Endothelial cell of umbilical vein (primary cell): ENCODE measurements around the gene FAM222A. TPM values are rescaled to one million over a fixed set of nuclear protein-coding genes. Genes with fewer than 3 reads are reported as not detected.

Source experiments
- BruUV-seq: library from RNA; stranded (reverse); fragments of 400-500 nt; replicated peaks from 2 replicates; lab custom pipeline; 2021; lab: Mats Ljungman, UMichigan
- CTCF ChIA-PET: fragments of 300-600, 350-600 bp; sonication (Branson Sonifier 250); formaldehyde crosslinking; loops from one replicate; lab custom pipeline; 2021; ENCODE audit warnings: antibody characterized with exemption, inconsistent platforms; lab: Charles Lee
- POLR2A ChIA-PET: fragments of 300-600, 350-600 bp; sonication (Branson Sonifier 250); formaldehyde crosslinking; loops from one replicate; lab custom pipeline; 2021; ENCODE audit warnings: antibody characterized with exemption, inconsistent platforms; lab: Charles Lee
- DNase-seq: peaks from one replicate; pipeline ENCODE4 v3.0.0-alpha.2; 2011; ENCODE audit warnings: low read depth, low spot score
- FAIRE-seq: peaks from 2 replicates; lab custom pipeline; 2011; peaks lifted over from hg19 to GRCh38; lab: Jason Lieb, UNC
- H2AFZ ChIP-seq: 2 replicates; pipeline ENCODE4 v1.6.0; 2012; ENCODE audit warnings: low read depth, low read length, control low read depth, inconsistent platforms
- H3K27ac ChIP-seq: 2 replicates; pipeline ENCODE4 v1.5.1; 2011; ENCODE audit warnings: low read depth, mild to moderate bottlenecking, control low read depth, low read length, moderate library complexity; ENCODE audit not compliant: insufficient read depth
- H3K27me3 ChIP-seq, 2 experiments: 2 replicates each; pipeline versions ENCODE4 v1.6.0 to v1.6.1; 2011; ENCODE audit warnings: low read length in 2 of 2, mixed read lengths in 1 of 2; ENCODE audit not compliant: control insufficient read depth in 2 of 2, insufficient read depth in 2 of 2
- H3K36me3 ChIP-seq, 2 experiments: 2 replicates in 1 of 2; 3 replicates in 1 of 2; pipeline ENCODE4 v1.5.1; 2011; ENCODE audit warnings: low read length in 2 of 2, mild to moderate bottlenecking in 1 of 2, moderate library complexity in 1 of 2; ENCODE audit not compliant: control insufficient read depth in 2 of 2, insufficient read depth in 2 of 2; ENCODE audit errors: extremely low read depth in 1 of 2
- H3K4me1 ChIP-seq: 3 replicates; pipeline ENCODE4 v1.5.1; 2011; ENCODE audit warnings: mild to moderate bottlenecking, low read length; ENCODE audit not compliant: control insufficient read depth, insufficient read depth; ENCODE audit errors: extremely low read depth
- H3K4me2 ChIP-seq: 2 replicates; pipeline ENCODE4 v1.6.1; 2011; ENCODE audit warnings: low read length, control low read depth, mixed read lengths; ENCODE audit not compliant: insufficient read depth
- H3K4me3 ChIP-seq, 3 experiments: fragments of 200-600 bp in 1 of 3; sonication (generic), shearing (Covaris generic) in 1 of 3; replicated peaks in 1 of 3; 2 replicates each; pipeline ENCODE4 v1.5.1; 2011 to 2016; ENCODE audit warnings: control low read depth in 3 of 3, low read length in 3 of 3, mild to moderate bottlenecking in 2 of 3, inconsistent platforms in 1 of 3, low read depth in 1 of 3, moderate library complexity in 1 of 3; ENCODE audit not compliant: insufficient read depth in 1 of 3
- H3K79me2 ChIP-seq: 2 replicates; pipeline ENCODE4 v1.6.0; 2012; ENCODE audit warnings: low read length, inconsistent platforms; ENCODE audit not compliant: control insufficient read depth, insufficient read depth
- H3K9ac ChIP-seq: replicated peaks from 2 replicates; pipeline ENCODE3; 2011; ENCODE audit warnings: low read length, control low read depth; ENCODE audit not compliant: insufficient read depth; ENCODE audit errors: extremely low read depth
- H3K9me1 ChIP-seq: replicated peaks from 3 replicates; pipeline ENCODE4 v1.6.0; 2011; ENCODE audit warnings: mild to moderate bottlenecking, low read length; ENCODE audit not compliant: control insufficient read depth, insufficient read depth; ENCODE audit errors: extremely low read depth
- H3K9me3 ChIP-seq: replicated peaks from 2 replicates; pipeline ENCODE4 v1.5.1; 2012; ENCODE audit warnings: low read length, inconsistent platforms; ENCODE audit not compliant: control insufficient read depth, insufficient read depth
- H4K20me1 ChIP-seq: replicated peaks from 2 replicates; pipeline ENCODE3; 2011; ENCODE audit warnings: mild to moderate bottlenecking, low read length; ENCODE audit not compliant: control insufficient read depth, insufficient read depth; ENCODE audit errors: extremely low read depth
- EZH2 ChIP-seq: IDR thresholded peaks from 2 replicates; pipeline ENCODE4 v1.6.1; 2012; ENCODE audit warnings: borderline replicate concordance, low read depth, mild to moderate bottlenecking, moderate library complexity, low read length, inconsistent platforms; ENCODE audit not compliant: severe bottlenecking
- FOS ChIP-seq: IDR thresholded peaks from 2 replicates; pipeline ENCODE4 v1.6.1; 2011; ENCODE audit warnings: mild to moderate bottlenecking, low read length, moderate library complexity, borderline replicate concordance; ENCODE audit not compliant: insufficient read depth
- GATA2 ChIP-seq: IDR thresholded peaks from 2 replicates; pipeline ENCODE4 v1.7.0; 2011; ENCODE audit warnings: low read depth, mild to moderate bottlenecking, moderate library complexity, mixed read lengths, low read length; ENCODE audit not compliant: insufficient read length, insufficient read depth
- JUN ChIP-seq: IDR thresholded peaks from 2 replicates; pipeline ENCODE4 v1.6.1; 2011; ENCODE audit warnings: borderline replicate concordance, low read depth; ENCODE audit not compliant: insufficient read length, insufficient read depth
- MYC ChIP-seq: IDR thresholded peaks from one replicate; pipeline ENCODE4 v1.6.1; 2011; ENCODE audit warnings: mild to moderate bottlenecking, low read depth, low read length
- POLR2A ChIP-seq: IDR thresholded peaks from 2 replicates; pipeline ENCODE4 v1.6.1; 2012; ENCODE audit warnings: low read depth, mild to moderate bottlenecking, control low read depth, low read length
- POLR2AphosphoS5 ChIP-seq: IDR thresholded peaks from 2 replicates; pipeline ENCODE4 v1.6.1; 2012; ENCODE audit warnings: low read depth, mild to moderate bottlenecking, control low read depth, low read length, moderate library complexity; ENCODE audit not compliant: insufficient read depth
- dilution Hi-C: fragments of 300-500 bp; cut with MboI; formaldehyde crosslinking; loops from one replicate; pipeline ENCODE4 v1.15.0; 2019; ENCODE audit warnings: low sequenced_read_pairs; ENCODE audit not compliant: extremely low pct_ligation_motif_present
- intact Hi-C: fragments of 100-400 bp; cut with micrococcal nuclease; formaldehyde crosslinking; loops from one replicate; pipeline ENCODE4 v1.10.0; 2022
- polyA plus RNA-seq, 4 experiments: library from polyadenylated mRNA; depleted of rRNA in 3 of 4; stranded (reverse) in 3 of 4; unstranded in 1 of 4; fragments of >200 nt; gene quantifications; 2 replicates each; pipeline versions ENCODE4 v1.2.1 to v1.2.3, GENCODE V29; 2011 to 2012; ENCODE audit warnings: missing spikeins in 1 of 4
- total RNA-seq: library from RNA; stranded (reverse); gene quantifications from 2 replicates; pipeline ENCODE4 v1.2.3, GENCODE V29; 2021
- TF ChIP-seq, protein P1 (sequence below): IDR thresholded peaks from 2 replicates; pipeline ENCODE4 v1.6.1; 2011; ENCODE audit not compliant: insufficient read depth, insufficient read length
- TF ChIP-seq, protein P2 (sequence below), 2 donors: IDR thresholded peaks; 1 replicate in 1 of 2; 2 replicates in 1 of 2; pipeline ENCODE4 v1.5.1; 2011; ENCODE audit warnings: low read length in 2 of 2, mild to moderate bottlenecking in 2 of 2, moderate library complexity in 2 of 2, control low read depth in 1 of 2, inconsistent platforms in 1 of 2, low read depth in 1 of 2; ENCODE audit not compliant: insufficient read depth in 1 of 2; ENCODE audit errors: extremely low read depth in 1 of 2

Gene FAM222A
- total and polyA plus RNA-seq, 2 donors (not counting 3 experiments of a cell fraction or from before 2014, with no cell fraction given): 0.62 to 1.7 TPM

GRCh38 chr12:109740694-109741245 lies 27.1 kb downstream of the FAM222A start:
- Histone ChIP-seq H3K27me3 (no peaks in the 10 kb centered on the region), H3K9ac (no peak overlapping the region), H2AFZ (no peak overlapping the region), H3K4me2 (no peak overlapping the region), H3K9me1 (no peaks in the 10 kb centered on the region), H3K9me3 (no peaks in the 10 kb centered on the region), H3K27ac (no peak overlapping the region), H3K36me3 (no peaks in the 10 kb centered on the region), H3K4me3 (no peak overlapping the region), H3K79me2 (no peaks in the 10 kb centered on the region), H3K4me1 (peaks cover 8% of the 10 kb centered on the region), H4K20me1 (no peaks in the 10 kb centered on the region)
- dilution Hi-C loops: no loop called here
- ChIA-PET CTCF (interaction anchor here (1.2 to 1.6 kb wide), 4 partner anchors 8 to 143 kb away, joined by 3 to 13 read pairs (median 6); no protein-coding TSS in a partner anchor), POLR2A (no interaction called here)
- FAIRE-seq: no peak
- TF ChIP-seq, protein P1, sequence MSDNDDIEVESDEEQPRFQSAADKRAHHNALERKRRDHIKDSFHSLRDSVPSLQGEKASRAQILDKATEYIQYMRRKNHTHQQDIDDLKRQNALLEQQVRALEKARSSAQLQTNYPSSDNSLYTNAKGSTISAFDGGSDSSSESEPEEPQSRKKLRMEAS: no peak
- no peak for TF ChIP-seq JUN
- no TSS peak for BruUV-seq
- DNase-seq: no peak
- intact Hi-C loops: no loop called here

DNA sequence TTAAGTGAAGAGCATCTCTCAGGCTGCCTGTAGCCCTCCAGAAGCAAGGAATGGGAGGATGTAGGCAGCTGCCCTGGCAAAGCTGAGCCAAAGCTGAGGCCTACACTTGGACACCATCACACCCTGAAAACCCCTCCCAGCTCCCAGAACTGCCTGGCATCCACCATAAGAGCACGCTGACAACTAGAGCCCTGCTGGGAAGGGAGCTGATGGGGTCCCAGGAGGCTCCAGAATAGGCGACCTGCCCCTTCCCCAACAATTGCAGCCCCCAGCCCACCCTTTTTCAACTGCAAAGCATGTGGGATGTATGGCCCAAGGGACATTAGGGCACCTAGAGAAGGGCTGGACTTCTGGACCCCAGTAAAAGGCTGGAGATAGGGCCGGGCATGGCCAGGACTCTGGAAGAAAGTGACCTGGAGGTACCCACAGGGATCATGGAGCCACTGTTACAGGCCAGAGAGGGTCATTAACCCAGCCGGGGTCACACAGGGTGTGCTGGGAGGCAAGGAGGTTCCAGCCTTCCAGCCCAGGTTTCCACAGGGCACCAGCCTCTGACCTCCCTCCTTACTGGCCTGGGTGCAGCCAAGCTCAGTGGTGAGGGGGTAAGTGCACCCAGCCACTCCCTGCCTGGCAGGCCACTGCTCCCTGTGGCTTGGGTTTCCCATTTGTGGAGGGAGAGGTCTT lies 27.8 kb downstream of the FAM222A start:
- no peak overlapping the region for H3K4me3 ChIP-seq
- H3K79me2 ChIP-seq: no peaks in the 10 kb centered on the region
- no peak overlapping the region for H3K9ac ChIP-seq
- no peak overlapping the region for H3K4me2 ChIP-seq
- CTCF ChIA-PET: no interaction called here
- dilution Hi-C loops (no loop called here), intact Hi-C loops (no loop called here)
- H3K27me3 ChIP-seq: no peaks in the 10 kb centered on the region
- no TSS peak for BruUV-seq
- no peak for FAIRE-seq
- no peak for DNase-seq
- POLR2A ChIA-PET: no interaction called here
- H3K36me3 ChIP-seq: no peaks in the 10 kb centered on the region
- no peak for TF ChIP-seq POLR2AphosphoS5
- TF ChIP-seq MYC: no peak
- TF ChIP-seq, protein P1: no peak
- TF ChIP-seq, protein P2, sequence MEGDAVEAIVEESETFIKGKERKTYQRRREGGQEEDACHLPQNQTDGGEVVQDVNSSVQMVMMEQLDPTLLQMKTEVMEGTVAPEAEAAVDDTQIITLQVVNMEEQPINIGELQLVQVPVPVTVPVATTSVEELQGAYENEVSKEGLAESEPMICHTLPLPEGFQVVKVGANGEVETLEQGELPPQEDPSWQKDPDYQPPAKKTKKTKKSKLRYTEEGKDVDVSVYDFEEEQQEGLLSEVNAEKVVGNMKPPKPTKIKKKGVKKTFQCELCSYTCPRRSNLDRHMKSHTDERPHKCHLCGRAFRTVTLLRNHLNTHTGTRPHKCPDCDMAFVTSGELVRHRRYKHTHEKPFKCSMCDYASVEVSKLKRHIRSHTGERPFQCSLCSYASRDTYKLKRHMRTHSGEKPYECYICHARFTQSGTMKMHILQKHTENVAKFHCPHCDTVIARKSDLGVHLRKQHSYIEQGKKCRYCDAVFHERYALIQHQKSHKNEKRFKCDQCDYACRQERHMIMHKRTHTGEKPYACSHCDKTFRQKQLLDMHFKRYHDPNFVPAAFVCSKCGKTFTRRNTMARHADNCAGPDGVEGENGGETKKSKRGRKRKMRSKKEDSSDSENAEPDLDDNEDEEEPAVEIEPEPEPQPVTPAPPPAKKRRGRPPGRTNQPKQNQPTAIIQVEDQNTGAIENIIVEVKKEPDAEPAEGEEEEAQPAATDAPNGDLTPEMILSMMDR (IDR thresholded peaks at IDR 0.05; ENCODE audit: extremely low read depth in 1 of 2, insufficient read depth in 1 of 2, low read depth in 1 of 2, low read length in 2 of 2): no peak
- no peak for TF ChIP-seq EZH2
- no peak for TF ChIP-seq POLR2A
- TF ChIP-seq JUN: no peak
- no peak for TF ChIP-seq FOS
- no peak for TF ChIP-seq GATA2
- no peak overlapping the region for H2AFZ ChIP-seq
- H3K4me1 ChIP-seq: peaks cover 8% of the 10 kb centered on the region
- no peak overlapping the region for H3K27ac ChIP-seq
- no peaks in the 10 kb centered on the region for H3K9me1 ChIP-seq
- no peaks in the 10 kb centered on the region for H4K20me1 ChIP-seq
- H3K9me3 ChIP-seq: no peaks in the 10 kb centered on the region
